GM12872 (cell line): Measurements from ENCODE around the gene TMSB4Y.

ENCODE experiments used
- TF ChIP-seq, protein P1 (sequence below): IDR thresholded peaks from 3 replicates; pipeline ENCODE4 v1.5.1; 2011; ENCODE audit warnings: low read depth, mild to moderate bottlenecking, low read length, moderate library complexity; ENCODE audit not compliant: insufficient read depth

Gene TMSB4Y

DNA sequence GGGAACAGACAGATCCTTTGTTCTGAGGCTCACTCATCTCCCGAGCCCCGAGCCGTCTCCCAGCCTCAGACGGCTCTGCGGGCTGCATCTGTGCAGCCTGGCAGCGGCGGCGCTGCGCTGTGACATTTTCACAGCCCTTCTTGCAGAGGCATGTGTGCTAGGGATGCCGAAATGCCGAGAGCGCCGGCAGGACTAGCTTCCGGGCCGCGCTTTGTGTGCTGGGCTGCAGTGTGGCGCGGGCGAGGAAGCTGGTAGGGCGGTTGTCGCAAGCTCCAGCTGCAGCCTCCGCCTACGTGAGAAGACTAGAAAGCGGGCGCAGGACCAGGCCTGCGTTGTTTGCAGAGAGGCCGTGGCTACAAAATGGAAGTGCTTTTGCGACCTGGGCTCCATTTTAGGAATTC is at the start of gene TMSB4Y:
Gene TMSB4Y (plus strand): TSS at position 332 of the 401 bp plus-strand sequence.
- TF ChIP-seq, protein P1, sequence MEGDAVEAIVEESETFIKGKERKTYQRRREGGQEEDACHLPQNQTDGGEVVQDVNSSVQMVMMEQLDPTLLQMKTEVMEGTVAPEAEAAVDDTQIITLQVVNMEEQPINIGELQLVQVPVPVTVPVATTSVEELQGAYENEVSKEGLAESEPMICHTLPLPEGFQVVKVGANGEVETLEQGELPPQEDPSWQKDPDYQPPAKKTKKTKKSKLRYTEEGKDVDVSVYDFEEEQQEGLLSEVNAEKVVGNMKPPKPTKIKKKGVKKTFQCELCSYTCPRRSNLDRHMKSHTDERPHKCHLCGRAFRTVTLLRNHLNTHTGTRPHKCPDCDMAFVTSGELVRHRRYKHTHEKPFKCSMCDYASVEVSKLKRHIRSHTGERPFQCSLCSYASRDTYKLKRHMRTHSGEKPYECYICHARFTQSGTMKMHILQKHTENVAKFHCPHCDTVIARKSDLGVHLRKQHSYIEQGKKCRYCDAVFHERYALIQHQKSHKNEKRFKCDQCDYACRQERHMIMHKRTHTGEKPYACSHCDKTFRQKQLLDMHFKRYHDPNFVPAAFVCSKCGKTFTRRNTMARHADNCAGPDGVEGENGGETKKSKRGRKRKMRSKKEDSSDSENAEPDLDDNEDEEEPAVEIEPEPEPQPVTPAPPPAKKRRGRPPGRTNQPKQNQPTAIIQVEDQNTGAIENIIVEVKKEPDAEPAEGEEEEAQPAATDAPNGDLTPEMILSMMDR, result no peak

DNA sequence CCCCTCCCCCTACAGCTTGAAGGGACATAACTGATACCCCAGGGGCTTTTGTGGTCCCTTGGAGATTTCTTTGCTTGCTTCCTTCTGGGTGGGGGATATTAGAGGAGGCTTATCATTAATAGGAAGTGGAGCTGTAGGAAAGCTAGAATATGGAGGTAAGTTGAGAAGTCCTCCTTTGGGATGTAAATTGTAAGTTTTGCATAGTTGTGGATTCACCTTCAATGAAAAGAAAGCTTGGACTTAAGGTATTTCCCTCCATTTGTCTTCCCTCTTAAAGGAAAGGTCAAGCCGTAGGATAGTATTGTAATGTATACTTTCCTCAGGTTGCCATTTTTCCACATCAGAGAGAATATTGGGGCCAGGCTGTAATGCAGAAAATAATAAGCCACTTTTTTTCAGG is 39.5 kb upstream of the TMSB4Y start:
- TF ChIP-seq, protein P1, result no peak

DNA sequence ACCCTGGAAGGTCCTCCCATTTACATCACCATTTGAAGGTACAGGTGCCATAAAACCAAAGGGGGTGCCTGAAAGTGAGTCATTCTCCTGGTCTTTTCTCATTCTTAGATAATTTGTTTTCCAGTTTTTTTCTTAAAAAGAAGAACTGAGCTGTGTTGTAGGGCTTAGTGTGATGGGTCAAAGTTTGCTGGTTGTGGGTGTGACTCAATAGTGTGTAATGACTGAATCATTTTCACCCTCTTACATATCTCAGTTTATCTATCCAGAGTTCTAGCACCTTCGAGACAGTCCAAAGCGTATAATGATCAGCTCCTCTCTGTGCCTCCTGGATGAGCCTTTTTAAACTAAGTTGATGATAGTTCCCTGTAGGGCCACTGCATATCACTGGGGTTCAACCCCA is 32.6 kb upstream of the TMSB4Y start:
- TF ChIP-seq, protein P1, result no peak

DNA sequence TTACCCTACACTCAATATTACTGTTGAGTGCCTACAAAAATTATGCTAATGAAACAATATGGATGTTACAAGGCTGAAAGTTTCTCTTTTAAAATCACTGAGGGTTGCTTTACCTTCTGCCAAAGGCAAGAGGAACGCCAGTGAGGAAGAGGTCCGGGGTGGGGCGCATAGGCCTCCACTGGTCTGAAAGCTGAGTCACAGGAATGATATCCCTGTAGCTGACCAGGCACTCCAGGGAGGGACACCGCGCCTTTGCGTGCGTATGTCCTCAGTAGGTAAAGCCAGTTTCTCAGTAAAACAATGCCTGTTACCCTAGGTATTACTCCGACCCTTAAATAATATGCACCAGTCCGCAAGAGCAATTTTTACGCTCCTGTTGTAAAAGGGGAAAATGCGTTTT is 1.4 kb upstream of the TMSB4Y start:
- TF ChIP-seq, protein P1, result no peak

DNA sequence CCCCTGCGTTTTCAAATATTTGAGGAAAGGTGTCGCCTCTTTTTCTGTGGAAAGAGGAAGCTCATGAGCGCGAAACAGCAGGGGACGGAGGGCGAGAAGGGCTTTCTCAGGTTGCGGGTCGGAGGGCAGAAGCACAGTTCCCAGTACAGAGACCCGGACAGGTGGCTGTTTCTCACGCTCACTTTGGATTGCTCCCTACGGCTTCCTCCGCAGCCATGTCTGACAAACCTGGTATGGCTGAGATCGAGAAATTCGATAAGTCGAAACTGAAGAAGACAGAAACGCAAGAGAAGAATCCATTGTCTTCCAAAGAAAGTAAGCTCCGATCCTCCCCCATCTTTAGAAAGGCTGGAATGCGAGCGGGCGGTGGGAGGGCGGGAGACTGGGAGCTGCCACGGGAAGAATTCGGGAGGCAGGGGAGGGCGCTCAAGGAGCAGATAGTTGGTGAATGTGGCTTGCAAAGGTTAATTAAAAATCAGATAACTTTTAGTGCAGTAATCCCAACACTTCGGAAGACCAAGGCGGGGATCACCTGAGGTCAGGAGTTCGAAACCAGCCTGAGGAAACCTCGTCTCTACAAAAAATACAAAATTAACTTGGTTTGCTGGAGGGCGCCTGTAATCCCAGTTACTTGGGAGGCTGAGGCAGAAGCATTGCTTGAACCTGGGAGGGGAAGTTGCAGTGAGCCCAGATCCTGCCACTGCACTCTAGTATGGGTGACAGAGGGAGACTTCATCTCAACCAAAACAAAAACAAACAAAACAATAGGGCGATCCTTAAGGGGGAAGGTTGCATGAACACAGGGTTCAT is 627 bp downstream of the TMSB4Y start:
- TF ChIP-seq, protein P1, result no peak

DNA sequence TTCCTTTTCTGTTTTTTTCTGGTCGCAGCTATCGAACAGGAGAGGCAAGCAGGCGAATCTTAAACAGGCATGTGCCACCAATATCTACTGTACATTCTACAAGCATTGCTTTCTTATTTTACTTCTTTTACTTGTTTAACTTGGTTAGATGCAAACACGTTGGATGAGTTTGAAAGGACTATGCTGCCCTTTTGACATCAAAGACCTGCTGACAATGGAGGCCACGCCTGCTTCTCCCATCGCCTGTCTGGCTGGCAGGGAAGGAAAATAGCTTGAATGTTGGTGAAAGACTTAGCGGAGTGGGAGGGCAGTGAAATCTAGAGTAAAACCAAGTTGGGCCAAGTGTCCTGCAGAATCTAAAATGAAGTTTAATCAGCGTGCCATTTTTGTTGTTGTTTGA is 1.5 kb downstream of the TMSB4Y start:
- TF ChIP-seq, protein P1, result no peak

DNA sequence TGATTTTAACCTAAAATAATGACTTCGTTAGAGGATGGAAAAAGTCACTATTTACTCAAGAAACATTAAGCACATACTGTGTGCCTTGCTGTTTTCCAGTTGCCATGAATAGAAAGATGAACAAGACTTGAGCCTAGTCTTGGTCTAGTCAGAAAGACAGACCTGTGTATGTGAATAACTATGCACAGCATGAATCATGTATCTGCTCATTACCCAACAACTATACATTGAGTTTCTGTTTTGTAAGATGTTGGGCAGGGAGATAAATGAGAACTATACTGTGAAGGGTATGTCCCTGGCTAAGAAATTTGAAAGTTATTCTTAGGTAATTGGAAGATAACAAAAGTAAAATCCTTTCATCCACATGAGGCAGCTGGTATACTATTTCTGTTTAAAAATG is 4.3 kb downstream of the TMSB4Y start:
- TF ChIP-seq, protein P1, result no peak
